Lower lobe of right lung (tissue), 2 donors: ENCODE data around the gene CTSZ. TPM values are rescaled to one million over a fixed set of nuclear protein-coding genes. Genes with fewer than 3 reads are reported as not detected.
"Not testable (repeated sequence)": the region's sequence is repeated elsewhere in the genome, so short reads cannot be mapped to it uniquely, and the experiment has no call there.

Experiments
- ATAC-seq, 2 donors: fragments of 200-7000 bp; cut with Tn5 transposase; one replicate each; pipeline ENCODE4 v1.9.1; 2020 to 2022; ENCODE audit warnings: mild to moderate bottlenecking in 2 of 2, moderate library complexity in 2 of 2
- DNase-seq: peaks from one replicate; pipeline ENCODE4 v3.0.0-alpha.2; 2020
- H3K27ac ChIP-seq: fragments of 200-600 bp; one replicate; pipeline ENCODE4 v1.8.0; 2022
- H3K27me3 ChIP-seq: fragments of 200-600 bp; one replicate; pipeline ENCODE4 v1.8.0; 2022; ENCODE audit warnings: low read depth
- H3K36me3 ChIP-seq: fragments of 200-600 bp; one replicate; pipeline ENCODE4 v1.8.0; 2022; ENCODE audit warnings: mild to moderate bottlenecking
- H3K4me1 ChIP-seq: fragments of 200-600 bp; one replicate; pipeline ENCODE4 v1.8.0; 2022
- H3K4me3 ChIP-seq: fragments of 200-600 bp; one replicate; pipeline ENCODE4 v1.8.0; 2022; ENCODE audit warnings: mild to moderate bottlenecking
- H3K9me3 ChIP-seq: fragments of 200-600 bp; one replicate; pipeline ENCODE4 v1.8.0; 2022
- intact Hi-C: fragments of 100-400 bp; cut with DNase I; formaldehyde crosslinking; loops from one replicate; pipeline ENCODE4 v1.11.0; 2022
- total RNA-seq: library from RNA; stranded (reverse); fragmentation: NEBNext Ultra II Directional; extraction: Animal tissue kit (Norgen Biotek cat#: 25700); gene quantifications from one replicate; pipeline ENCODE4 v1.2.1, GENCODE V29; 2021
- TF ChIP-seq, protein P1 (sequence below): fragments of 200-600 bp; IDR thresholded peaks from one replicate; pipeline ENCODE4 v1.8.0; 2022; ENCODE audit warnings: antibody characterized with exemption, mild to moderate bottlenecking
- donor health status: DM: no; HTN: yes; CAD: no; lungs with severe emphysema.

CTSZ gene
- total RNA-seq, 1 donor from 2014 or later = 533 TPM

DNA sequence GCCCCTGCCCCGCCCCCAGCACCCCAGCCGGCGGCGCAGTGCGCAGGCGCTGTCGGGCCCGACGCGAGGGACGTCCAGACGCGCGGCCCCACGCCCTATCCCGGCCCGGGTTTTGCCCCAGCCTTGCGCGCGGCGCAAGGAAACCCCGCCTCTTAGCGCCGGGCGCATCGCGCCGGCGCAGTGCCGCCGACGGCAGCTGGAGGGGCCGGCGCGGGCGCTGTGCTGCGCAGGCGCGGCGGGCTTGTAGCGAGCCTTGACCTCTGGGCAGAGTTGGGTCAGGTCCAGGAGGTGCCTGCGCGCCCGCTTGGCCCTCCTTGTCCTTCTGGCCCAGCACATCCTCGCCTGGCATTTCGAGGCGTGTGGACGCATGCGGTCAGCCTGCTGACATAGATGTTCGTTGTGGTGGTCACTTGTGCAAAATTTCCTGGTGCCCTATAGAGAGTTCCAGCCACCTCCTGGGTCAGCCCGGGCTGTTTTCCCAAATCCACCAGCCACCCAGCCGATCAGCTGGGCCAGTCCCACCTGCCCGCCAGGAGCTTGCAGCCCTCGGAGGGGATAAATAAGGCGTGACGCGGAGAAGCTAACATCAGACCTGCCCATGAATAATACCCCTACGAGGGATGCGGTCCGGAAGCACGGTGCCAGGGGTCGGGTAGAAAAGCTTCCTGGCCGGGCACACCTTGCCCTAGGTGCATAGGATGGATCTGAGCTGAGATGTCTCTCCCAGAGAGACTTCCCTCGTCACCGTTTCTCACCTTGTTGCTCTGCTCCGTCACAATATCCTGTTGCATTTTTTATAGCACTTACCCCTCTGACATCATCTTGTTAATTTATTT is 36.0 kb upstream of the CTSZ start:
- Histone ChIP-seq H3K27me3 (no peaks in the 10 kb centered on the region), H3K4me3 (peak overlapping the region; percentile 93), H3K4me1 (peaks cover 42% of the 10 kb centered on the region), H3K36me3 (peaks cover 4% of the 10 kb centered on the region), H3K9me3 (no peaks in the 10 kb centered on the region), H3K27ac (peak overlapping the region; percentile 87)
- peak; percentile 97 for DNase-seq
- intact Hi-C loops = no loop called here
- ATAC-seq = peak; percentile 99
- TF ChIP-seq, protein P1, sequence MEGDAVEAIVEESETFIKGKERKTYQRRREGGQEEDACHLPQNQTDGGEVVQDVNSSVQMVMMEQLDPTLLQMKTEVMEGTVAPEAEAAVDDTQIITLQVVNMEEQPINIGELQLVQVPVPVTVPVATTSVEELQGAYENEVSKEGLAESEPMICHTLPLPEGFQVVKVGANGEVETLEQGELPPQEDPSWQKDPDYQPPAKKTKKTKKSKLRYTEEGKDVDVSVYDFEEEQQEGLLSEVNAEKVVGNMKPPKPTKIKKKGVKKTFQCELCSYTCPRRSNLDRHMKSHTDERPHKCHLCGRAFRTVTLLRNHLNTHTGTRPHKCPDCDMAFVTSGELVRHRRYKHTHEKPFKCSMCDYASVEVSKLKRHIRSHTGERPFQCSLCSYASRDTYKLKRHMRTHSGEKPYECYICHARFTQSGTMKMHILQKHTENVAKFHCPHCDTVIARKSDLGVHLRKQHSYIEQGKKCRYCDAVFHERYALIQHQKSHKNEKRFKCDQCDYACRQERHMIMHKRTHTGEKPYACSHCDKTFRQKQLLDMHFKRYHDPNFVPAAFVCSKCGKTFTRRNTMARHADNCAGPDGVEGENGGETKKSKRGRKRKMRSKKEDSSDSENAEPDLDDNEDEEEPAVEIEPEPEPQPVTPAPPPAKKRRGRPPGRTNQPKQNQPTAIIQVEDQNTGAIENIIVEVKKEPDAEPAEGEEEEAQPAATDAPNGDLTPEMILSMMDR = no peak

- Histone ChIP-seq H3K9me3 (no peaks in the 10 kb centered on the region), H3K27ac (peak within 1 kb of the TSS; percentile 87), H3K36me3 (peaks cover 11% of the 10 kb centered on the region), H3K27me3 (no peaks in the 10 kb centered on the region), H3K4me3 (peak within 1 kb of the TSS; percentile 93), H3K4me1 (peaks cover 35% of the 10 kb centered on the region)
- TF ChIP-seq, protein P1 = peak; percentile 5
- ATAC-seq (peak; percentile 60 to 64), DNase-seq (no peak)
- intact Hi-C loops = no loop called here
Observed at GRCh38 chr20:59042151-59042795, 35.2 kb upstream of the CTSZ start, which contains the start of gene PRELID3B. Gene PRELID3B, minus strand, starts transcription at chr20:59042786. Its CDS starts 56 bp downstream, at chr20:59042730.

GRCh38 chr20:59041487-59041886 is 34.4 kb upstream of the CTSZ start:
- intact Hi-C loops, DNase-seq, H3K27me3 ChIP-seq, H3K9me3 ChIP-seq, ATAC-seq: not testable (repeated sequence)
- peak overlapping the region; percentile 93 for H3K4me3 ChIP-seq
- H3K36me3 ChIP-seq = peaks cover 19% of the 10 kb centered on the region
- H3K27ac ChIP-seq = peak overlapping the region; percentile 87
- peaks cover 34% of the 10 kb centered on the region for H3K4me1 ChIP-seq

GRCh38 chr20:59040667-59041066 is 33.6 kb upstream of the CTSZ start:
- Histone ChIP-seq H3K27ac (no peak overlapping the region), H3K36me3 (peaks cover 27% of the 10 kb centered on the region), H3K4me1 (peaks cover 34% of the 10 kb centered on the region), H3K27me3 (no peaks in the 10 kb centered on the region), H3K9me3 (no peaks in the 10 kb centered on the region), H3K4me3 (no peak overlapping the region)
- intact Hi-C loops = no loop called here
- no peak for DNase-seq
- ATAC-seq = no peak
- TF ChIP-seq, protein P1 = no peak

GRCh38 chr20:59039233-59039632 is 32.2 kb upstream of the CTSZ start:
- DNase-seq (no peak), ATAC-seq (no peak)
- intact Hi-C loops = no loop called here
- H3K9me3 ChIP-seq = no peaks in the 10 kb centered on the region
- H3K27me3 ChIP-seq = no peaks in the 10 kb centered on the region
- TF ChIP-seq, protein P1 = no peak
- peaks cover 34% of the 10 kb centered on the region for H3K4me1 ChIP-seq
- peaks cover 42% of the 10 kb centered on the region for H3K36me3 ChIP-seq
- H3K27ac ChIP-seq = no peak overlapping the region
- H3K4me3 ChIP-seq = no peak overlapping the region

DNA sequence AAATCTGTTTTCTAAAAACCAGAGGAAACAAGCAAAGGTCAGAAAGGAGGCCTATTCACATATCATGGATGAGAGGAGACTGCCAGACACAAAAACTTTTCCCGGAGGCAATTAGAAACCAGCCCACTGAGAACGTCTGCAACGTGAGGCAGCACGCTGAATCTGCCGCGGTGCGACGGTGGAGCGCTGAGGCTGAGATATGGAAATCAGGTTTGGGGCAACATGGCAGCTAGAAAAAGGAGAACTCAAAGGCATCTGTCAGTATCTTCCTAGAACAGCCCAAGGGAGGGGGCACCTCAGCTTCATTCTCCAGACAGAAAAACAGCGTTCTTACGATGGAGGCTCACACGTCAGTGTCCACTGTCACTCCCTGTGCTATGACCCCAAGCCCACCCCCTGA is 30.3 kb upstream of the CTSZ start:
- Histone ChIP-seq H3K4me1 (peaks cover 32% of the 10 kb centered on the region), H3K27ac (no peak overlapping the region), H3K9me3 (no peaks in the 10 kb centered on the region), H3K4me3 (no peak overlapping the region), H3K36me3 (peaks cover 42% of the 10 kb centered on the region), H3K27me3 (no peaks in the 10 kb centered on the region)
- DNase-seq = no peak
- TF ChIP-seq, protein P1 = no peak
- no peak for ATAC-seq
- intact Hi-C loops = no loop called here
